Measurements from ENCODE around the gene CACNA1E.

CACNA1E gene

DNA sequence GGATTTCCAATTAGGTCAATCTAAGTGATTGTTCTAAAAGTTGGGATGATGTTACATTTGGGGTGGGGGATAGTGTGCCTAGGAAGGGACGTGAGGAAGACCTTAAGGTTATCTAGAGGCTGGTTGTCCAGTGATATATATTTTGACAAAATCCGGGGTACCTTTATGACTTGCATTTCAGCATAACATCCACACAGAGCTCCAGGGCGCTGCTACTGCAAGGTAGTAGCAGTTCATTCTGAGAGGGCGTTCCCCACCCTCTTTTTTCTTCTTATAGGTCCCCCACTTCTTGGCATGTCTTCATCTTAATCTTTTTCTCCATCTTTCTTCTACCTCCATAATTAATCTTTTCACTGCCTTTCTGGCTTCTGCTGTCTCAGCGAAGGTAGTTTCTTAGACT lies 161.9 kb downstream of the CACNA1E start:
- no peak overlapping the region for H3K4me3 ChIP-seq (ENCODE audit: low read depth, low read length)
- DNase-seq (ENCODE audit: low read depth): no peak
- TF ChIP-seq, protein P1, sequence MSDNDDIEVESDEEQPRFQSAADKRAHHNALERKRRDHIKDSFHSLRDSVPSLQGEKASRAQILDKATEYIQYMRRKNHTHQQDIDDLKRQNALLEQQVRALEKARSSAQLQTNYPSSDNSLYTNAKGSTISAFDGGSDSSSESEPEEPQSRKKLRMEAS (IDR thresholded peaks at IDR 0.05; ENCODE audit: low read depth, low read length): no peak
- TF ChIP-seq MYC (IDR thresholded peaks at IDR 0.05; ENCODE audit: low read depth, low read length) (no peak), POLR2A (IDR thresholded peaks at IDR 0.05; ENCODE audit: extremely low read depth, insufficient read length) (no peak)
- TF ChIP-seq, protein P2, sequence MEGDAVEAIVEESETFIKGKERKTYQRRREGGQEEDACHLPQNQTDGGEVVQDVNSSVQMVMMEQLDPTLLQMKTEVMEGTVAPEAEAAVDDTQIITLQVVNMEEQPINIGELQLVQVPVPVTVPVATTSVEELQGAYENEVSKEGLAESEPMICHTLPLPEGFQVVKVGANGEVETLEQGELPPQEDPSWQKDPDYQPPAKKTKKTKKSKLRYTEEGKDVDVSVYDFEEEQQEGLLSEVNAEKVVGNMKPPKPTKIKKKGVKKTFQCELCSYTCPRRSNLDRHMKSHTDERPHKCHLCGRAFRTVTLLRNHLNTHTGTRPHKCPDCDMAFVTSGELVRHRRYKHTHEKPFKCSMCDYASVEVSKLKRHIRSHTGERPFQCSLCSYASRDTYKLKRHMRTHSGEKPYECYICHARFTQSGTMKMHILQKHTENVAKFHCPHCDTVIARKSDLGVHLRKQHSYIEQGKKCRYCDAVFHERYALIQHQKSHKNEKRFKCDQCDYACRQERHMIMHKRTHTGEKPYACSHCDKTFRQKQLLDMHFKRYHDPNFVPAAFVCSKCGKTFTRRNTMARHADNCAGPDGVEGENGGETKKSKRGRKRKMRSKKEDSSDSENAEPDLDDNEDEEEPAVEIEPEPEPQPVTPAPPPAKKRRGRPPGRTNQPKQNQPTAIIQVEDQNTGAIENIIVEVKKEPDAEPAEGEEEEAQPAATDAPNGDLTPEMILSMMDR (IDR thresholded peaks at IDR 0.05; ENCODE audit: low read depth, low read length): no peak

DNA sequence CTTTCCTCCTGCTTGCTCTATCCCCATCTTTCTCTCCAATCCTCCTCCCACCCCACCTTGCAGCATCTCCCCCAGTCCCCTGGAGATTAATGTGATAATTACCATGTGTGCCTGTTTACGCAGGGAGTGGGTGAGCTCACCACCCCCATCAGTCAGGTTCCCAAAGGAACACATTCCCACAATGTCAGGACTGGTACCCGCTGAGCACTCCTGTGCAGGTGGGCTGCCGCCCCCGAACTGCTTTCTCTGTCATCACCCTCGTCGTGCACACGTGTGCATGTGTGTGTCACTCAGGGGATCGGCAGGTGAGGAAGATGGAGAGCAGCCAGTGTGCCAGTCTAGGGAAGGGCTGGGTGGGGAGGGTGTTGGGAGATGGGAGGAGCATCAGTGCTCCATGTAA lies 163.4 kb downstream of the CACNA1E start:
- TF ChIP-seq POLR2A (IDR thresholded peaks at IDR 0.05; ENCODE audit: extremely low read depth, insufficient read length): no peak
- TF ChIP-seq, protein P1 (IDR thresholded peaks at IDR 0.05; ENCODE audit: low read depth, low read length): no peak
- TF ChIP-seq, protein P2 (IDR thresholded peaks at IDR 0.05; ENCODE audit: low read depth, low read length): no peak
- TF ChIP-seq MYC (IDR thresholded peaks at IDR 0.05; ENCODE audit: low read depth, low read length): no peak
- DNase-seq (ENCODE audit: low read depth): no peak
- no peak overlapping the region for H3K4me3 ChIP-seq (ENCODE audit: low read depth, low read length)

DNA sequence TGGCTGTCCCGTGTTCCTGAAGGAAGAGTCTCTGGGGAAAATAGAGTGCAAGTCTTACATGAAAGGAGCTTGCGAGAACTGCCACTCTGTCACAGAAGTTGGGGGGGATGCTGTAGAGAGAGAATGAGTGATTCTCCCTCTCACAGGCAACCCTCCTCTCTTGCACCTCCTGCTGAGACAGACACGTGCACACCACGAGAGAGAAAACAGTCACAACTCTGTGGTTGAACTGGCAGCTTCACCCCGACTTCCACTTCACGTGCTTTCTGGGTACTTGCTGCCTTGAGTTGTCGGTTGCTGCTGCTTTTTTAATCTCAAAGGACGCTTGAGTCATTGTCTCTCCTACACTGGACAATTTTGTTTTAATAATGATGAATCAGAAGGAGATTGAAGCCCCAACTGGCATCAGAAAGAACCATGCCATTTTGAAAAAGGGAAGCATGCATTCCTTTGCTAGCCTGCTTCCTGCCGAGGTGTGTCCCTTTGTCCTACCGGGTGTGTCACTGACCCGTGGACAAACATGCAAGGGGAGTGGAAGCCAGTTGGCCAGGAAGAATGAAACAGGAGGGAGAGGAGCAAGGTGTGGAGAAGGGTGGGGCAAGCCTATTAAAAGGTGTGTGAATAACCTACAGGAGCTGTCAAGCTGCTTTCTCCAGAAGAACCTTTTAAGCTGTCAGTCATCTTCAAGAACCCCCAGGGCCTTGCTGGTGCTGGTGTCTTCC lies 164.2 kb downstream of the CACNA1E start:
- no peak for TF ChIP-seq POLR2A (IDR thresholded peaks at IDR 0.05; ENCODE audit: extremely low read depth, insufficient read length)
- TF ChIP-seq MYC (IDR thresholded peaks at IDR 0.05; ENCODE audit: low read depth, low read length): peak; percentile 77
- TF ChIP-seq, protein P2 (IDR thresholded peaks at IDR 0.05; ENCODE audit: low read depth, low read length): no peak
- TF ChIP-seq, protein P1 (IDR thresholded peaks at IDR 0.05; ENCODE audit: low read depth, low read length): peak; percentile 92
- peak; percentile 55 for DNase-seq (ENCODE audit: low read depth)
- no peak overlapping the region for H3K4me3 ChIP-seq (ENCODE audit: low read depth, low read length)

DNA sequence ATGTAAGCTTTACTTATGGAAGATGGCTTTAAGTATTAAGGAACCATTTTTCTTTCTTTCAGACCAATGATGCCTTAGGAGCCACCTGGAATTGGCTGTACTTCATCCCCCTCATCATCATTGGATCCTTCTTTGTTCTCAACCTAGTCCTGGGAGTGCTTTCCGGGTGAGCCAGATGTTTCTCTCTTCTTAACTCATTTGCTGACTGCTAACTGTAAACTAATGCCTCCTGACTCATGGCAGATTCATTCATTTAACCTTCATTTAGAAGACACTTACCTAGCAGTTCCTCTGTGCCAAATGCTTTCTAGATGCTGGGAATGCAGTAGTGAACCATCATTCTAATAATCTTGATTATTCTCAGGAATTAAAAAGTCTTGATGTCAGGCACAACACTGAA lies 168.0 kb downstream of the CACNA1E start:
- DNase-seq (ENCODE audit: low read depth): no peak
- no peak overlapping the region for H3K4me3 ChIP-seq (ENCODE audit: low read depth, low read length)
- TF ChIP-seq MYC (IDR thresholded peaks at IDR 0.05; ENCODE audit: low read depth, low read length) (no peak), POLR2A (IDR thresholded peaks at IDR 0.05; ENCODE audit: extremely low read depth, insufficient read length) (no peak)
- TF ChIP-seq, protein P2 (IDR thresholded peaks at IDR 0.05; ENCODE audit: low read depth, low read length): no peak
- TF ChIP-seq, protein P1 (IDR thresholded peaks at IDR 0.05; ENCODE audit: low read depth, low read length): no peak

DNA sequence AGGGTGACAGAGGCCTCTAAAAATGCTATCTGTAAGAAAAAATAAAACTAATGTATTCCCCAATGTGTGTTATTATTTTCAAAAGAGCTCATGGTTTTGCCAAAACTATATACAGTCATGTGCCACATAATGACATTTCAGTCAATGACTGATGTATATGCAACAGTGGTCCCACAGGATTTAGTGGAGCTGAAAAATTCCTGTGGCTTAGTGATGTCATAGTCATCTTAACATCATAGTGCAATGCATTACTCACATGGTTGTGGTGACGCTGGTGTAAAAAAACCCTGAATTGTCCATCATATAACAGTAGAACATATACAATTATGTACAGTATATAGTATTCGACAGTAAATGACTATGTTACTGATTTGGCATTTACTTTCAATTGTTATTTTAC lies 172.4 kb downstream of the CACNA1E start:
- TF ChIP-seq MYC (IDR thresholded peaks at IDR 0.05; ENCODE audit: low read depth, low read length): no peak
- TF ChIP-seq, protein P2 (IDR thresholded peaks at IDR 0.05; ENCODE audit: low read depth, low read length): no peak
- TF ChIP-seq, protein P1 (IDR thresholded peaks at IDR 0.05; ENCODE audit: low read depth, low read length): no peak
- no peak for TF ChIP-seq POLR2A (IDR thresholded peaks at IDR 0.05; ENCODE audit: extremely low read depth, insufficient read length)
- DNase-seq (ENCODE audit: low read depth): no peak

More for the DNA sequence above, 172.4 kb downstream of the CACNA1E start:
- H3K4me3 ChIP-seq (ENCODE audit: low read depth, low read length): no peak overlapping the region
